ENCODE results near the gene SAAL1. TPM values are rescaled to one million over a fixed set of nuclear protein-coding genes. Genes with fewer than 3 reads are reported as not detected.

SAAL1 gene
- total and polyA plus RNA-seq, 9 of the 15 experiments (the other 6 are each of a cell fraction or from before 2014, with no cell fraction given): 38.9 to 77.5 (median 56.4) TPM

DNA sequence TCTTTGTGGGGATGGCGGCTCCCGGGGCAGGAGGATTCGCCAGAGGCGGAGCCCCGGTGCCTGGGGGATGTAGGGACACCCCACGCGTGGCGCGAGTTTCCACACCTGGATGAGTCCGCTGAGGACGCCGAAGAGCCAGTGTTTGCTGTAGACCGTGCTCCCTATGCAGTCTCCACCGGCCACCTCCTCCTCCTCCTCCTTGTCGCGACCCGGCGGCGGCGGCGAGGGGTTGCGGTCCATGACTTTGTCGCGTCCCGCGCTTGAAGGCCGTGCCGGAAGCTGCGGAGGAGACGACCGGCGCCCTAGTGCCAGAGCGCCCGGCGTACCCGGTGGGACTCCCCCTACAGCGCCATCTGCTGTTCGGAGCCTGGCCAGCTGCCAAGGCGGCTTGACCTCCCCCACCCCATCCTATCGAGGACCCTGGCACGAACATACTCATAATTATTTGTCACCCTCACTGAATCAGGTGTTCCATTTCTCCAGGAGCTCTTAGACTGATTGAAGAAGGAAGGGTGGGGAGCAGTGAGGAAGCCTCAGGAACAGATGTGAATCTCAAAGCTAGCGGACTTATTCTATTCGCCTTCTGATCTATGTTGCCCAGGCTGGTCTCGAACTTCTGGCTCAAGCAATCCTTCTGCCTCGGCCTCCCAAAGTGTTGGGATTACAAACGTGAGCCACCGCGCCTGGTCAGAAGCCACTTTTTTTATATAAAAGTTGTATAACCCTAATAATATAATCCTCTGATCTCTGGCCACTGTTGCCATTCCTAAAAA, at the start of gene SAAL1 (continued):
- TF ChIP-seq ZBTB2 (IDR thresholded peaks at IDR 0.05) (peak; percentile 78), TRIM24 (IDR thresholded peaks at IDR 0.05) (no peak; a peak in 2 of 4 replicates), EP400 (IDR thresholded peaks at IDR 0.05) (peak; percentile 93), E2F3 (CRISPR knock-in tag; IDR thresholded peaks at IDR 0.05) (peak; percentile 74), ETV6 (IDR thresholded peaks at IDR 0.05; ENCODE audit: borderline replicate concordance in 1 of 2, low read depth in 2 of 2, low read length in 1 of 2) (no peak), ETV6 (CRISPR knock-in tag; IDR thresholded peaks at IDR 0.05; ENCODE audit: borderline replicate concordance) (no peak), PPARD (CRISPR knock-in tag; IDR thresholded peaks at IDR 0.05) (no peak), ZNF41 (CRISPR knock-in tag; conservative IDR thresholded peaks at IDR 0.05) (no peak), MCM5 (IDR thresholded peaks at IDR 0.05; ENCODE audit: low read depth) (no peak), CGGBP1 (CRISPR knock-in tag; IDR thresholded peaks at IDR 0.05) (no peak), NFIX (CRISPR knock-in tag; IDR thresholded peaks at IDR 0.05; ENCODE audit: low read depth) (no peak), ZNF778 (CRISPR knock-in tag; IDR thresholded peaks at IDR 0.05) (no peak), SAFB (IDR thresholded peaks at IDR 0.05; ENCODE audit: borderline replicate concordance, low read depth, low read length) (peak; percentile 82), HDAC8 (tag; IDR thresholded peaks at IDR 0.05) (no peak), ZNF165 (CRISPR knock-in tag; IDR thresholded peaks at IDR 0.05; ENCODE audit: borderline replicate concordance) (no peak), ZNF639 (CRISPR knock-in tag; conservative IDR thresholded peaks at IDR 0.05 in 1 of 2, IDR thresholded peaks at IDR 0.05 in 1 of 2) (0 out of 4 replicates have a peak, but pooled peaks of 1 of the 2 experiments have one; percentile 43), NCOA6 (IDR thresholded peaks at IDR 0.05) (no peak), EHMT2 (IDR thresholded peaks at IDR 0.05) (peak; percentile 65; the same call in 1 of the 2 replicates), ZNF24 (IDR thresholded peaks at IDR 0.05) (no peak), NCOA2 (IDR thresholded peaks at IDR 0.05; ENCODE audit: partially characterized antibody in 2 of 2) (no peak), WHSC1 (IDR thresholded peaks at IDR 0.05; ENCODE audit: low read length) (no peak)
- TF ChIP-seq, protein P1, sequence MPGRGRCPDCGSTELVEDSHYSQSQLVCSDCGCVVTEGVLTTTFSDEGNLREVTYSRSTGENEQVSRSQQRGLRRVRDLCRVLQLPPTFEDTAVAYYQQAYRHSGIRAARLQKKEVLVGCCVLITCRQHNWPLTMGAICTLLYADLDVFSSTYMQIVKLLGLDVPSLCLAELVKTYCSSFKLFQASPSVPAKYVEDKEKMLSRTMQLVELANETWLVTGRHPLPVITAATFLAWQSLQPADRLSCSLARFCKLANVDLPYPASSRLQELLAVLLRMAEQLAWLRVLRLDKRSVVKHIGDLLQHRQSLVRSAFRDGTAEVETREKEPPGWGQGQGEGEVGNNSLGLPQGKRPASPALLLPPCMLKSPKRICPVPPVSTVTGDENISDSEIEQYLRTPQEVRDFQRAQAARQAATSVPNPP (IDR thresholded peaks at IDR 0.05; ENCODE audit: borderline replicate concordance, insufficient read depth, insufficient read length): no peak
- TF ChIP-seq, protein P2, sequence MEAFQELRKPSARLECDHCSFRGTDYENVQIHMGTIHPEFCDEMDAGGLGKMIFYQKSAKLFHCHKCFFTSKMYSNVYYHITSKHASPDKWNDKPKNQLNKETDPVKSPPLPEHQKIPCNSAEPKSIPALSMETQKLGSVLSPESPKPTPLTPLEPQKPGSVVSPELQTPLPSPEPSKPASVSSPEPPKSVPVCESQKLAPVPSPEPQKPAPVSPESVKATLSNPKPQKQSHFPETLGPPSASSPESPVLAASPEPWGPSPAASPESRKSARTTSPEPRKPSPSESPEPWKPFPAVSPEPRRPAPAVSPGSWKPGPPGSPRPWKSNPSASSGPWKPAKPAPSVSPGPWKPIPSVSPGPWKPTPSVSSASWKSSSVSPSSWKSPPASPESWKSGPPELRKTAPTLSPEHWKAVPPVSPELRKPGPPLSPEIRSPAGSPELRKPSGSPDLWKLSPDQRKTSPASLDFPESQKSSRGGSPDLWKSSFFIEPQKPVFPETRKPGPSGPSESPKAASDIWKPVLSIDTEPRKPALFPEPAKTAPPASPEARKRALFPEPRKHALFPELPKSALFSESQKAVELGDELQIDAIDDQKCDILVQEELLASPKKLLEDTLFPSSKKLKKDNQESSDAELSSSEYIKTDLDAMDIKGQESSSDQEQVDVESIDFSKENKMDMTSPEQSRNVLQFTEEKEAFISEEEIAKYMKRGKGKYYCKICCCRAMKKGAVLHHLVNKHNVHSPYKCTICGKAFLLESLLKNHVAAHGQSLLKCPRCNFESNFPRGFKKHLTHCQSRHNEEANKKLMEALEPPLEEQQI (IDR thresholded peaks at IDR 0.05): peak; percentile 73
